Stimulated activated CD8-positive, alpha-beta memory T cell treated with anti-CD3 and anti-CD28 coated beads, Interleukin-15, amount 100 ng/mL, for 24 hours (primary cell): ENCODE results near the gene AMOTL1.
"Not testable (repeated sequence)": the region's sequence is repeated elsewhere in the genome, so short reads cannot be mapped to it uniquely, and the experiment has no call there.

Experiments
- DNase-seq: peaks from one replicate; pipeline ENCODE4 v3.0.0-alpha.2; 2020; ENCODE audit warnings: low read depth

AMOTL1 gene

GRCh38 chr11:94820480-94820879 lies 52.3 kb downstream of the AMOTL1 start:
- DNase-seq: no peak

GRCh38 chr11:94821439-94821838 lies 53.3 kb downstream of the AMOTL1 start:
- DNase-seq: no peak

GRCh38 chr11:94822080-94822479 lies 53.9 kb downstream of the AMOTL1 start:
- DNase-seq: no peak

- no peak for DNase-seq
Observed at GRCh38 chr11:94823102-94823732, 55.1 kb downstream of the AMOTL1 start.

- DNase-seq: no peak
Observed at GRCh38 chr11:94825031-94825430, 56.9 kb downstream of the AMOTL1 start.

GRCh38 chr11:94825481-94825880 lies 57.3 kb downstream of the AMOTL1 start:
- no peak for DNase-seq

GRCh38 chr11:94826415-94826814 lies 58.3 kb downstream of the AMOTL1 start:
- DNase-seq: no peak

- DNase-seq: no peak
Observed at GRCh38 chr11:94828088-94828487, 59.9 kb downstream of the AMOTL1 start.

GRCh38 chr11:94830722-94831510 lies 62.8 kb downstream of the AMOTL1 start:
- DNase-seq: no peak

- no peak for DNase-seq
Observed at GRCh38 chr11:94831529-94831928, 63.4 kb downstream of the AMOTL1 start.

- DNase-seq: no peak
Observed at GRCh38 chr11:94832604-94833235, 64.6 kb downstream of the AMOTL1 start.

- DNase-seq: no peak
Observed at GRCh38 chr11:94834911-94835593, 66.9 kb downstream of the AMOTL1 start.

GRCh38 chr11:94835594-94835927 lies 67.4 kb downstream of the AMOTL1 start:
- DNase-seq: no peak

GRCh38 chr11:94837317-94837716 lies 69.2 kb downstream of the AMOTL1 start:
- no peak for DNase-seq

- DNase-seq: no peak
Observed at GRCh38 chr11:94838027-94838731, 70.0 kb downstream of the AMOTL1 start.

- no peak for DNase-seq
Observed at GRCh38 chr11:94840209-94840608, 72.1 kb downstream of the AMOTL1 start.

- DNase-seq: no peak
Observed at GRCh38 chr11:94844031-94844430, 75.9 kb downstream of the AMOTL1 start.

GRCh38 chr11:94845622-94846021 lies 77.5 kb downstream of the AMOTL1 start:
- DNase-seq: no peak

GRCh38 chr11:94849839-94850238 lies 81.7 kb downstream of the AMOTL1 start:
- no peak for DNase-seq

- no peak for DNase-seq
Observed at GRCh38 chr11:94851864-94852636, 83.9 kb downstream of the AMOTL1 start.

- not testable (repeated sequence) for DNase-seq
Observed at GRCh38 chr11:94853288-94853687, 85.1 kb downstream of the AMOTL1 start.
